ENCODE data around the gene TBCC.

DNA sequence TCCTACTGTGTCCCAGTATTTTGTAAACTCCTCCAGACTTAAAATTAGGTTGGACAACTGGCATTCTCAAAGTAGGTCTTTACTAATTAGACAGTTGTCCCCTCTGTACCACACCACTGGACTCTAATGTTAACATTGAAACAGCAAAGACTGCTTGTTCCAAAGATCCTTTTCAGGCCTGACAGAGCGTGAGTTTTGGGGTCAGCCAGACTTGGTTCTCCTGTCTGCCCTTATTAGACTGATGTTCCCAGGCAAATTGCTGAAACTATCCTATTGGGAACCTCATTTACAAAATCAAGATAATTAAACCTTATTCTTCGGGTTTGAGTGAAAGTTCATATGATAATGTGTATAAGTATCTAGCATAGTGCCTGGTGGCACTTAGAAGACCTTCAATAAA is 32.2 kb upstream of the TBCC start:
- TF ChIP-seq, protein P1, sequence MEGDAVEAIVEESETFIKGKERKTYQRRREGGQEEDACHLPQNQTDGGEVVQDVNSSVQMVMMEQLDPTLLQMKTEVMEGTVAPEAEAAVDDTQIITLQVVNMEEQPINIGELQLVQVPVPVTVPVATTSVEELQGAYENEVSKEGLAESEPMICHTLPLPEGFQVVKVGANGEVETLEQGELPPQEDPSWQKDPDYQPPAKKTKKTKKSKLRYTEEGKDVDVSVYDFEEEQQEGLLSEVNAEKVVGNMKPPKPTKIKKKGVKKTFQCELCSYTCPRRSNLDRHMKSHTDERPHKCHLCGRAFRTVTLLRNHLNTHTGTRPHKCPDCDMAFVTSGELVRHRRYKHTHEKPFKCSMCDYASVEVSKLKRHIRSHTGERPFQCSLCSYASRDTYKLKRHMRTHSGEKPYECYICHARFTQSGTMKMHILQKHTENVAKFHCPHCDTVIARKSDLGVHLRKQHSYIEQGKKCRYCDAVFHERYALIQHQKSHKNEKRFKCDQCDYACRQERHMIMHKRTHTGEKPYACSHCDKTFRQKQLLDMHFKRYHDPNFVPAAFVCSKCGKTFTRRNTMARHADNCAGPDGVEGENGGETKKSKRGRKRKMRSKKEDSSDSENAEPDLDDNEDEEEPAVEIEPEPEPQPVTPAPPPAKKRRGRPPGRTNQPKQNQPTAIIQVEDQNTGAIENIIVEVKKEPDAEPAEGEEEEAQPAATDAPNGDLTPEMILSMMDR (IDR thresholded peaks at IDR 0.05; ENCODE audit: low read length): no peak
- no peak for TF ChIP-seq EZH2 (optimal IDR thresholded peaks at IDR 0.05; ENCODE audit: low read depth, low read length)

All from MM.1S (cell line).